ENCODE data around the gene CRYGS.

DNA sequence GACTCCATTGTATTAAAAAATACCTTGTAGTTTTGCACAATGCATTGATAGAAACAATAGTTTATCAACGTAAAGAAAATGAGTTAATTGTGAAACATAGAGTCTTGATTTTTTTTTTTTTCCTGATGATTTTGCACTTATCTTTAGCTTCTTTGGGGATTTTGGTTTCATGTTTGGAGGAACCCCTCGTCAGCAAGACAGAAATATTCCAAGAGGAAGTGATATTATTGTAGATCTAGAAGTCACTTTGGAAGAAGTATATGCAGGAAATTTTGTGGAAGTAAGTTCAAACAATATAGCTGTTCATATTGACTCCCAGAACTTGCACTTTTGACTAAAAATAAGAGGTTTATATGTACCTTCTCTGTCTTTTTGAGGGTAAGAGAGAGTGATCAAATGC, 33.3 kb upstream of the CRYGS start:
- no peak for TF ChIP-seq YY1 (IDR thresholded peaks at IDR 0.05; ENCODE audit: low read depth)
- no peak for TF ChIP-seq CHD2 (IDR thresholded peaks at IDR 0.05; ENCODE audit: low read length, partially characterized antibody)
